ENCODE data around the gene MVB12A.
A peak's percentile ranks its signal among the peaks of the same experiment; 100 is the strongest.

Gene MVB12A

DNA sequence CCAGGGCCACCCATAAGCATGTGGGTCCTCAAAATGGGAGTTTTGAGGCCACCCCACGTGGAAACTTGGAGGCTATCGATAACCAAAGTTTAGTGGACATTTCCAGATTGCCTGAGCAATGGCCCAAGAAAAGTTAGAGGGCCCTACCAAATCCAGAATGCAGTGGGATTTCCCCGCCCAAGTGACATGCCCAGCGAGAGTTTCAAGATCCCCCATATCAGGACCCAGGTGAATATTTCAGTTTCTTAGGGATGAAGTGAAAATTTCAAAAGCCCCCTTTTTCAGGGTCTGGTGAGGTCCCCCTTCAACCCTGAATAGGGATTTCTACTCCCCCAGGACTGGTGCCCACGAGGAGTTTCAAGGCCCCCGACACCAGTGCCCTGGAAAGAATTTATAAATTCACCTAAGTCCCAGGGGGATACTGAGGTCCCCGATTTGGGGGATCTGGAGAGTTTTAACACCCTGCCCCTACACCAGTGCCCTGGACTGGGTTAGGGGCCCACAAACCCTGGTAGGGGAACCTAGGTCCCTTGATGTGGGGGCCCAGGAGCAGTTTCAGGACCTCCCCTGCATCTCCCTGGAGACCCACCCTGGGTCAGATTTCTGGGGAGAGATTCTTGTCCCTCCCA is 15.1 kb upstream of the MVB12A start:
- no peak for DNase-seq (ENCODE audit: low spot score)

DNA sequence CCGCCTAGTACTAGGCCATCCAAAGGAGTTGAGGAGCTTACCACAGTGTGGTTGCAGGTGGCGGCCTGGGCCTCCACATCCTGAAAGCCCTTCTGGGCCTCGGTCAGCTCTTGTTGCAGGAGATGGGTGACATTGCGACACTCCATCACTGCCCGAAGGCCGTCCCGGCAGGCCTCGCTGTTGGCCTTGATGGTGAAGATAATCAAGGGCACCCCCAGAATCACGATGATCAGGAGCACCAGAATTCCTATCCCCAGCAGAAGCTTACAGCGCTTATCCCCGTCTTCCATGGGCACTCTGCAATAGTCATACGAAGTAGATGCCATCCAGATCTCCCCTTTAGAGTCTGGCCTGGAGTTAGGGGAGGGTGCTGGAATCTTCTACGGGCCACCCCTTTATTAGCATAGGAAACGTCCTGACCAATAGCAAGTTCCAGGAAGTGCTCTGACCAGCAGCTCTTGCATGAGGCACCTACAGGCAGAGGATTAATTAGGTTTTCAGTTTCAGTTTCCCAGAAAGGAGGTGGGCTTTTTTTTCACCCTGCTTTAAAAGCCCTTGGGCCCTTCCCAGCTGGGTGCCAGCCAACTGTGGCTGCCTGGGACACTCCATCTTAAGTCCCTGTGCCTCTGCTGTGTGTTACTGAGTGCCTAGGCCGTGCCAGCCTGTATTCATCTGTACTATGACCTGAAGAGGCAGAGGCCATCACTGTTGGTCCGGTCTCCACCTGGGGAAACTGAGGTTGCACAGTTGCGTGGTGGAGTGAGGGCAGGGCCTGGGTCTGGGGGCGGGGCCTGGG is 14.4 kb upstream of the MVB12A start, which contains the start of gene BST2:
Gene BST2 (minus strand): TSS at position 381 of the 796 bp plus-strand sequence. CDS start 55 bp downstream, at position 326.
- peak; percentile 73 for DNase-seq (ENCODE audit: low spot score)

DNA sequence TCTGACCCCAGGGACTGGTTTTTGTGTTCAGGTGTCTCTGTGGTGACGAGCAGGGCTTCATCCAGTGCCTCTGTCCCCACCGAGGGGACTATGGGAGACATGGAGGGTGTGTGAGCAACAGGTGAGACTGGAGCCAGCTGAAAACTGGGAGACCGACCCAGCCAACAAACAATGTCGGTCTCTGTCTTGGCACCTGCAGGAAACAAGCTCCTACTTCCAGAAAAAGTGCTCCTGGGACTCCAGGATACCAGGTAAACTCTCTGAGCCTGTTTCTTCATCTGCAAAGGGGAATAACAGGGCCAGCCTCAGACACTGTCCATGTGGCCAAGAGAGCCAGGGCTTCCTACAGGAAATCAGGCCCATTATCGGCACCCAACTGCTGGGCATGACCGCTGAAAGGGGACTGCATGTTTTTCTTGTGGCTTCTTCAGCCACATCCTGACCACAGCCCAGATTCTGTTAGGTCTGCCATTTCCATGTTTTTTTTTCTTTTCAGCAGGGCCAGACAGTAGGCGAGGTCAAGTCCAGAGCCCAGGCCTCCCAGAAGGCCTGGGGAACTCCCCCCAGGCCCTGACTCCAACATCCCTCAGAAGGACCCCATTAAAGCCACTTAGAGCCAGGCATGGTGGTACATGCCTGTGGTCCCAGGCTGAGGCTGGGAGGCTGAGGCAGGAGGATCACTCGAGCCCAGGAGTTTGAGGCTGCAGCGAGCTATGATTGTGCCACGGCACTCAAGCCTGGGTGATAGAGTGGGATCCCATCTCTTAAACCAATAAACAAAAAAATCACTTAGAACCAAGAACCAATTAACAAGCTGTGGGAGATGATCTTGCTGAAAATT is 13.6 kb upstream of the MVB12A start:
- peak; percentile 14 for DNase-seq (ENCODE audit: low spot score)

DNA sequence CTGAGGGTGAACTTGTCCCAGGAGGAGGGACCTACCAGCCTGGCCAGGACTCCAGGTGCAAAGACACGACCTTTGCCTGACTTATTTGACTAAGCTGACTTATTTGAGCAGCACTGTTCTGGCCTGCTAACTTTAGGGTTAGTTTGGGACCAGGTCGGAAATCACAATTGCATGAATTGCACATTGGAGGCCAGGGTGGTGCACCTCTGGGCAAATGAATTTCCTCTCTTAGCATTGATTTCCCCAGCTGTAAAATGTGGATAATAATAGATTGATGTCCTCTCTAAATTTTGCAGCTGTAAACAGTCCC is 13.0 kb upstream of the MVB12A start:
- no peak for DNase-seq (ENCODE audit: low spot score)

DNA sequence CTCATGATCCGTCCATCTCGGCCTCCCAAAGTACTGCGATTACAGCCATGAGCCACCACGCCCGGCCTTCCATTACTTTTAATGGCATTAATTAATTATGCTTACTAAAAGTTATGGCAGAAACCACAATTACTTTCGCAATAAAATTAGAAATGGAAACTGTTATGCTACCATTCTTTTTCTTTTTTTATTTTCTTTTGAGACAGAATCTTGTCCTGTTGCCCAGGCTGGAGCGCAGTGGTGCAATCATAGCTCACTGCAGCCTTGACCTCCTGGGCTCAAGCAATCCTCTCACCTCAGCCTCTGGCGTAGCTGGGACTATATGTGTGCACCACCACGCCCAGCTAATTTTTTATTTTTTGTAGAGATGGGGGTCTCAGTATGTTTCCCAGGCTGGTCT is 9.9 kb upstream of the MVB12A start:
- DNase-seq (ENCODE audit: low spot score): no peak

DNA sequence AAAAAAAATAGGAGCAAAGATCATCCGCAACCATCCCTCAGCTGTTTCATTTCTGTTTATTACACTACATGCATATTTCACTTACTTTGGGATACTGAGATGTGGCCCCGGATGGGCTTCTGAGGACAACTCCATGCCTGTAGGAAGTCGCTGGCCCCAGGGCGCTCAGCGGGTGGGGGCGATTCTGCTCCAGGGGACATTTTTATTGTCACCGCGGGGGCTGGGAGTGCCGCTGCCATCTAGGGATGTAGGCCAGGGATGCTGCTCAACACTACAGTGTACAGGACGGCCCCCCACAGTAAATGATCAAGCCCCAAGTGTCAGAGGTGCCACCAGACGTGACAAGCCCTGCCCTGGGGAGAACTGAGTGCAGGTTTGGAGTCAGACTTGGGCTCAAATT is 8.0 kb upstream of the MVB12A start:
- no peak for DNase-seq (ENCODE audit: low spot score)

DNA sequence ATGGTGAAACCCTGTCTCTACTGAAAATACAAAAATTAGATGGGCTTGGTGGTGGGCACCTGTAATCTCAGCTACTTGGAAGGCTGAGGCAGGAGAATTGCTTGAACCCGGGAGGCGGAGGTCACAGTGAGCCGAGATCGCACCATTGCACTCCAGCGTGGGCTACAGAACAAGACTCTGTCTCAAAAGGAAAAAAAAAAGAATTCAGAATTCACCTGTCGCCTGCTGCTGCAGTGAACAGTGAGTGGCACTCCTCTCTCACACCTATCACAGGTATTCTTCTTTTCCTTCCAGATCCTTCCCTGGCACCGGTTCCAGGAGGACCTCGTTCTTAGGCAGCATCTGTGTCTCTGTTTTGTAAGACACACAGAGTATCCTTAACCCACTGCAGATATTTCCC is 5.8 kb upstream of the MVB12A start:
- no peak for DNase-seq (ENCODE audit: low spot score)

DNA sequence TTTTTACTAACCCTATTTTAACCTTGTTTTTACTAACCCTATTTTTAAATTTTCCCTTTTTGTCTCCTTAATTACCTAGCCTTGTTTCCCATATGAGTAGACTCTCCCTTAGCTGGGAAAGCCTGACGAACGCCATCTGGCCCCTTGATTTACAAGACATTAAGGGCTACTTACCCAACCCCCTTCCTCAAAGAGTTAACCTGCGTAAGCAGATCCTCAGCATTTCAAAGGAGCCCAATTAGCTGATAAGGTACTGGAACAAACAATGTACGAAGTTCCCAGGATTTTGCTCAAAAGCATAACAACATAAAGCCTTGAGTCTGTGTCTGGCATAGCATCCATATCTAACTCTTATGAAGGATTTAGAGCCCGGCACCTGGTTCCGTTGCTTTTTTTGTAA is 4.7 kb upstream of the MVB12A start:
- DNase-seq (ENCODE audit: low spot score): no peak

DNA sequence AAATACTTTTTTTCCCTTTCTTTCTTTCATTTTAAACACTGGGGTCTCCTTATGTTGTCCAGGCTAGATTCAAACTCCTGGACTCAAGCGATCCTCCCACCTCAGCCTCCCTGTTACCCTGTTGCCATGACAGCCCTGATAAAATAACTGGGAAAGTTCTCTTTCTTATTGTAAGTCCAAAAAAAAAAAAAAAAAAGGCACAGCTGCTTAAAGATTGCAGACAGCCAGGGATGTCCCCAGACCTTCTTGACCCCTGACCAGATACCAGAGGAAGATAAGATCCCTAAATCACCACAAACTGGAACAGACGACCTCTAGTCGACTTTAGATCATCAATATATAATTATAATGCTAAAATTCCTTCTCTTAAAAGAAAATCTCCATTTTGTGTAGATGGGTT is 1.1 kb upstream of the MVB12A start:
- no peak for DNase-seq (ENCODE audit: low spot score)

DNA sequence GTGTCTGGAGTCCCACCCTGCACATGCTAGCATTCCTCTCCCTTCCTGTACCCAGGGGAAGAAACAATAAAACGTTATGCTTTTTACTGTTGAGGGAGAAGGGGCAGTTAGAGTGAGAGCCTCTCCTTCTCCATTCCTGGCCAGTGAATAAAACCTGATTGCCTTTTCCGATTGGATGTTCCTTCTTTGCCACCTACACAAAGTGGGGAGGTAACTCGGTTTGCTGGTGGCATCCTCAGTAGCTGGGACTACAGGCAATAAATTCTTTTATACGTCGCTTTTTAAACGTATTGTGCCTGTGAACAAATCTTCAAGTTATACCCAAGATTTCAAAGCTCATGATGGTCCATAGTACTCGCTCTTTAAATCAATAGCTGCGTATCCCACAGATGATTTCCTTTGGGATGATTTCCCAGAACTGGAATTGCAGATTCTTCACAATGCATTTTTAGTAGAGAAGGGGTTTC is 660 bp upstream of the MVB12A start:
- no peak for DNase-seq (ENCODE audit: low spot score)

DNA sequence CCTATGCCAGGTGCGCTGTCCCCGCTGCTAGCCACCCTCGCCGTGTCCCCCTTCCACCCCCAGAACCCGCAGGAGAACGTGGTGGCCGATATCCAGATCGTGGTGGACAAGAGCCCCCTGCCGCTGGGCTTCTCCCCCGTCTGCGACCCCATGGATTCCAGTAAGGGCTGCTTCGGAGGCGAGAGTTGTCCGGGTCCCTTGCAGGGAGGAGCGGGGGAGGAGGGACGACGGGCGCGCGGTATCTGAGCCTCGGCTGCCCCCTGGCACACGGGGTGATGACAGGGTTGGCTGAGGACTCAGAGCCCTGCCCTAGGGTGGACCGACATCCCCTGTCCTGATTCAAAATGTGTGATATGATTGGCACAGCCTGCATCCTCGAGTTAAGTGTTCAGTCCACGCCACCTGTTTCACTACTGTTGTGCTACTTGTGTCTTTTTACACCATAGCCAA is 653 bp downstream of the MVB12A start:
- peak; percentile 28 for DNase-seq (ENCODE audit: low spot score)

DNA sequence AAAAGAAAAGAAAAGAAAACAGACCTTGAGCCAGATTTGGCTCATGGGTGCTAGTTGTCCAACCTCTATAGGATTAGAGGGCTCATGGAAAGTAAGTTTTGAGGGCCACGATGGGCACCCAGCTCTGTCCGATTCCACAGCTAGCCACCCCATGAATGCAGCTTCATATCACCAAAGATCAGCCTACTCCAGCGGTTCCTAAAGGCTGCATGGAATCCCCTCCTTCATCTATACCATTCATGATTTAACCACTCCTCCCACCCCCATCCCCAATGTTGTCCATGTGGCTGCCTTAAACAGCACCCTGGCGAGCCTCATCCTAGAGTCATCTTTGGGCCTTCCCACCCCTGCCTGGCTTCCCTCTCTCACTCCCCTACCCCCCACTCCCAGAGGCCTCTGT is 2.1 kb downstream of the MVB12A start:
- DNase-seq (ENCODE audit: low spot score): no peak

DNA sequence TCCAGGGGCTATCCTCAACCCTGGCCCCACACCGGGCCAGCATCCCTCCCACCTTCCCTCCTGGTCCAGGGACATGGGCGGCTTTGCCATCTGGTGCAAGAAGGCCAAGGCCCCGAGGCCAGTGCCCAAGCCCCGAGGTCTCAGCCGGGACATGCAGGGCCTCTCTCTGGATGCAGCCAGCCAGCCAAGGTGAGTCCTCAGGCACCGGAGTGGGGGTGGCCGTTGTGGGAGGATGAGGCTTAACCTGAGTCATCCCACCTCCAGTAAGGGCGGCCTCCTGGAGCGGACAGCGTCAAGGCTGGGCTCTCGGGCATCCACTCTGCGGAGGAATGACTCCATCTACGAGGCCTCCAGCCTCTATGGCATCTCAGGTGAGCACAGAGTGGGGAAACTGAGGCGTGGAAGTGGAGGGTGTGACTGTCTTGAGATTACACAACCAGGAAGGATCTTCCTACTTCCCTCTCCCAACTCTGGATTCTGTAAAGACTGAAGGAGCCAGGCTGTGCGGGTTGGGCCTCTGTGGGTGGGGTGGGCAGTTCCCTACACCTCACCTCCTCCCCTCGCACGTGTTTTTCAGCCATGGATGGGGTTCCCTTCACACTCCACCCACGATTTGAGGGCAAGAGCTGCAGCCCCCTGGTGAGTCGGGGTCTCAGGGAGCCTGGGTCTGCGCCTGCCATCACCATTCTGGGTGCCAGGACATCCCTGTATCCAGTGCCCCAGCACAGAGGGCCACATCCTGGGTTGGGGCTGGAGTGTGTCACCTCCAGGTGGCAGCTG is 3.8 kb downstream of the MVB12A start:
- DNase-seq (ENCODE audit: low spot score): no peak

DNA sequence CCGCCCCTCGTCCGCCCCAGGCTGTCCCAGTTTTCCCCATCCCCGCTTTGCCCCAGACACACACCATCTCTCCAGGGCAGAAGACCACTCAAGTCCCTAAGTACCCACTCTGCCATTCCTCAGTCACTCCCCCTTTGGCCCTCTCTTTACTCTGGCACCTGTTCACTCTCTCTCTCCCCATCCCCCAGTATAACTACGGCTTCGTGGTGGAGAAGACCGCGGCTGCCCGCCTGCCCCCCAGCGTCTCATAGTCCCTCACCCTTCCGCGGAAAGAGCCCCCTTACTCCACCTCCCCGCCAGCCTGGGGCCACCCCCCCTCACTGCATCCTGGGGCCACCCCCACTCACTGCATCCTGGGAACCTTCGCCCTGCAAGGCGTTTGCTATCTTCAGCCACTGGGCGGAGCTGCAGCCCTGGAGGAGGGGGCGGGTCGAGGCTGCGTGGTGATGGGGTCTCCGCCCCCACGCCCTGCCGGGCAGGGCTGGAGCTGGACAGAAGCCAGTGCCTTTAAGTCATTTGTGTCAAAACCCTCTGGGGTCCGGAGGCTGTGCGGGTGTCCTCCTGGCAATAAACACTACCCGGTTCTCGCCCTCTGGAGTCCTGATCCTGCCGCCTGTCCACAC is 5.0 kb downstream of the MVB12A start:
- no peak for DNase-seq (ENCODE audit: low spot score)

DNA sequence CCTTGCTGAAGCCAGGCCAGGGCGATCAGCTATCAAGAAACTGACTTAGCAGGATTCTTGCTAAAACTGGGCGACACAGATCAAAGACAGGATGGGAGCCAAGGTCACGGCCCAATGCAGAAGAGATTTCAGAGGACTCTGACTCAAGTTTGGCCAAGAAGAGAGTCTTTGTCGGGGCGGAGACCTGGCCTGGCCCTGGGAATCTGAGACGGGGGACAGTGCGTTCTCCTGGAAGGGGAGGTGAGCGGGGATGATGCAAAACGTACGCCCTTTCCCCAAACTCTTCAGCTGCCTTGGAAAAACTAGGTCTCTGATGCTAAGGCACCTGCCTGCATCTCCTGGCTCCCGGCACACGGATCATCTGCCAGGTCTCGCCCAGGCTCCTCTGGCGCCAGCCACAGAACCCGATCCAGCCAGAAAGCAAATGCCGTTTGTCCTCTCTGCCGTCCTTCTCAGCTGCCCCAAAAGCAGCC is 9.8 kb downstream of the MVB12A start:
- DNase-seq (ENCODE audit: low spot score): no peak

DNA sequence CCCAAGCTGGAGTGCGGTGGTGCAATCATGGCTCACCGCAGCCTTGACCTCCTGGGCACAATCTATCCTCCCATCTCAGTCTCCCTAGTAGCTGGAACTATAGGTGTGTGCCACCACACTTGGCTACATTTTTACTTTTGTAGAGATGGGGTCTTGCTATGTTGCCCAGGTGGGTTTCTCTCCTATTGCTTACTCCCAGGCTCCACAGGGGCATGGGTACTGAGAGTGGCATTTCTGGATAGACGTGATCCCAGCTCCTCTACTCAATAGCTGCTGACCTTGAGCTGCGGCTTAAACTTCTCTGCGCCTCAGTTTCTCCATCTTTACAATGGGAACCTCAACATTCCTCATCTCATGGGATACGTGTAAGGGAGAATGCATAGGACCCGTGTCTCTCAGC is 11.6 kb downstream of the MVB12A start:
- no peak for DNase-seq (ENCODE audit: low spot score)

DNA sequence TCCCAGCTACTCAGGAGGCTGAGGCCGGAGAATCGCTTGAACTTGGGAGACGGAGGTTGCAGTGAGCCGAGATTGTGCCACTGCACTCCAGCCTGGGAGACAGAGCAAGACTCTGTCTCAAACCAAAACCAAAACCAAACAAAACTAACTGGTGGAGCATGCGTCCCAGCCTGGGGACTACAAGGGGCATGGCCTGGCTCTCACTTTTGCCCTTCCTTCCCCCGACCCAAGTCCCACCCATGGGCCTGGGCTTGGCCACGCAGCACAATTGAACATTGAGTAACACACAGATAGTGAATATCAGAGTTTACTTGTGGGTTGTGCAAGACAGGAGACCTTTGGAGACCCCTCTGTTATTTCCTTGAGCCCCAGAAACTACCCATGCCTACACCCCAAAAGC is 15.4 kb downstream of the MVB12A start:
- DNase-seq (ENCODE audit: low spot score): no peak

DNA sequence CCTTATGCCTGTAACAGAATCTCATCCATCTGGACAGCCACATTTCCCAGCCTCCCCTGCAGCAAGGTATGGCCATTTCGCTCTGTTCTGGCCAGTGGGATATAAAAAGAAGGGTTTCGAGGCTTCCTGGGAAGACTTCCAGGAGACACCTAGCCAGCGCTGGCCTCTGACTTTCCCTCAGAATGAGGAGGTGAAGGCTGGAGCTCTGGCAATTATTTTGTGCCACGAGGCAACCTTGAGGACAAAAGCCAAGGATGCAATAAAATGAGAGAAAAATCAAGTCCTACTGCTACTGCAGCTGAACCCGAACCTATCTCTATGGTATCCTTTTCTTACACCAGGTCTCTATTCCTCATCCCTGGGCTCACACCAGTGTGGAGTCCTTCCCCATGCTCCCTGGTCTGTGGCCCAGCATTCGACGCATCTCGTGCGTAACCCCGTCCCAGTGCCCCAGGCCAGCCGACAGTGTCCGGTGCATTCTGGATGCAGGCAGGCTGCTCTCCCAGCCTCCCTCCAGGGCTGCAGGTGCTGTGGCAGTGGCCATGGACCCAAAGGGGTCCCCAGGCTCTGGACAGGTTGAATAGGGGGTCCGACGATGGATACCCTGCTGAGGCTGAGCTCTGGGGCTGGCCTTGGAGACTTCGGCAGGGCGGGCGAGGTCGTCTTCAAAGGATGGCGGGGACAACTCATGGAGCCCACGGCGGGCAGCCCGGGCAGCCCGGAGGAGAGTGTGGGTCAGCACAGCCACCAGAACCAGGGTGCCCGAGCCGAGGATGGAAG is 16.4 kb downstream of the MVB12A start:
- no peak for DNase-seq (ENCODE audit: low spot score)

DNA sequence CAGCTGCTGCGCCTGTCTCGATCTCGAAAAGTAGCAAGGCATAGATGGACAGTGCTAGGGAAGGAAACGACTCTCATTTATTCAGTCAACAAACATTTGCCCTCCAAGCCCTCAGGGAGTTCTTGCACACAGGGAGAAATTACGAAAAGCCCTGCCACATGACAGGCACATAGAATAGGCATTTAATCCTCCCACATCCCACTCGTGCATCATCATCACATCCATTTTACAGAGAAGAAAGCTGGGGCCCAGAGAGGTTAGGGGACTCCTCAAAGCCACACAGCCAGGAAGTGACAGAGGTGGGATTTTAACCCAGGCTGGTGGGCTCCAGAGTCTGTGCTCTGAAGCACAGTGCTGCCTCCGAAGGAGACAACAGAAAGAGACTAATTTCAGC is 17.0 kb downstream of the MVB12A start:
- no peak for DNase-seq (ENCODE audit: low spot score)

DNA sequence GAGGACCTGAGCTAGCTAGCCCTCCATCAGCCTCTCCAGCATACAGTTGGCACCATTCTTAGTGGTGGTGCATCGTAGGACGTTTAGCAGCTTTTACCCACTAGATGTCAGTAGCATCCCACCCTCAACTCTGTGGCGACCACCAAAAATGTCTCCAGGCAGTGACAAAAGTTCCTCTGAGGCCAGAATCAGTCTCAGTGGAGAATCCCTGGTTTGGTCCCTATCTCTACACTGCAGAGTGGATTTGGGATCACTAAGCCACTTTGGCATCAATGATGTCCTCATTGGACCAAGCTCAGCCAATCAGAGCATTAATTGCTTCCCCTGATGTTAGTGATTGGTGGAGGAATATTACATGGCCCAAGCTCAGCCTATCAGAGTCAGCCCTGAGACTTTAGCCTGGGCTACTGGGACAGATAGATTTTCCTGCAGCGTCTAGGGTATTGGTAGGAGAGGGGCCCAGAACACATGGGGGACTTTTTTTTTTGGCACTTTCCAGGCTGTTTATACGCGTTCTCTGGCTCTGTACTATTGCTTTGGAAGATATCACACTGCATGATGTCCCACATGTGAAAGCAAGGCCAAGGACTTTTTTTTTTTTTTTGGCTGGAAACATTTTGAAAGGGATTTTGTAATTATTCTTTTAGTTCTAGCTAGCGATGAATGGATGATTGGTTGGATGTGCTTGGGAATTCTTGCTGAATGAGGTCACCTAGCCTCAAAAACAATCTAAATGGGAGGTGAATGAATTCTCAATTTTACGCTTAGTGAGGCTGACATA is 21.6 kb downstream of the MVB12A start:
- DNase-seq (ENCODE audit: low spot score): no peak

Measured in hematopoietic multipotent progenitor cell treated with erythropoietin and hydrocortisone succinate and interleukin-3 and kit ligand, for 17 days (in vitro differentiated cells).